Activated naive CD4-positive, alpha-beta T cell (primary cell): ENCODE results near the gene ATP13A3.
"Not testable (repeated sequence)": the region's sequence is repeated elsewhere in the genome, so short reads cannot be mapped to it uniquely, and the experiment has no call there.

Experiments used
- DNase-seq, 4 experiments: peaks; one replicate each; lab custom pipeline; 2025; lab: John Stamatoyannopoulos, UW

Gene ATP13A3

DNA sequence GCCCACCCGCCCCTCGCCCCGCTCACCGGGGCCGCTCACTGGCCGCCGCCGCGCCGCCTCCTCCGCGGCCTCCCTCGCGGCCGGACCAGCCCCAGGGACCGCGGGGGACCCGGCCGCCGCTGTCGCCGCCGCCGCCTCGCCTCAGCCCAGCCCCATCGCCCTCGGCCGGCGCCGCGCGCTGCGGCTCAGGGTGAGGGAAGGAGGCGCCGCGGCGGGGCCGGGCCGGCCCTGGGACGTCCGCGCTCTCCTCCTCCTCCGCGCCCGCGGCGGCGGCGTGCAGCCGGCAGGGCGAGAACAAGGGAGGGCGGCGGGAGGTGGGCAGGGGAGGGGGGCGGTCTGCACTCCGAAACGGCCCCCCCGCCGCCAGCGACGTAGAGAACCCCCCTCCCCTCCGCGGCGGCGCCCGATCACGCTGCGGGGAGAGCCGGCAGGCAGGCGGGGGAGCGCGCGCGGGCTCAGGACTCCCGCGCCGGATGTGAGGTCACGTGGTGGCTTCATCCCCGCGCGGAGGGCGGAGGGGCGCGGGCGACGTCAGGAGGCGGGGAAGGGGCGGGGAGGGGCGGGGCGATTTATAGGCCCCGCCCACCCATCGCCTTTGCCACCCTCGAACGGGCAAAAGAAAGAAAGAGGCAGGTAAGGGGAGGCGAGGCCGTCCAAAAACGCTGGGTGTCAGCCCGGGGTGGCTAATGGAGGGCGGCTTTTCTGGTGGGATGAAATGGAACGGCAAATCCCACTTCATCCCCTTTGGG is at the start of gene ATP13A3:
Gene ATP13A3, minus strand, starts transcription at position 463 of the 749 bp plus-strand sequence. CDS start 24,812 bp downstream, outside the sequence.
- peak; percentile 69 to 89 (median 76) for DNase-seq

GRCh38 chr3:194535199-194535598 is 48.4 kb upstream of the ATP13A3 start:
- DNase-seq = not testable (repeated sequence)

- no peak for DNase-seq
Measured at GRCh38 chr3:194534243-194534642, 47.4 kb upstream of the ATP13A3 start.

GRCh38 chr3:194532591-194532990 is 45.8 kb upstream of the ATP13A3 start:
- no peak for DNase-seq

GRCh38 chr3:194527726-194528125 is 40.9 kb upstream of the ATP13A3 start:
- no peak for DNase-seq

DNA sequence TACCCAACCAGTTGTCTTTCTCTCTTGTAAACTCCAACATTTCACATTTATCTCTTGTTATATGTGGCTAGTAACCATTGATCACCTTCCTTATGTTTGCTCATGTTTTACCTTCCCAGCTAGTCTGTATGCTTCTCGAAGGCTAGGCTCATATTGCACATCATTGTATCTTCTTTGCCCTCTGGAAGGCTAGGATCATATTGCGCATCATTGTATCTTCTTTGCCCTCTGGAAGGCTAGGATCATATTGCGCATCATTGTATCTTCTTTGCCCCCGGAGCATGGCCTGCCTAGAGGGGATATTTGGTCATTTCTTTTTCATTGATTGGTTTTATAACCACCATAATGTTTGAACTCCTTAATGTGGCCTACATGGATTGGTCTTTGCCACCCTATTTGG is 39.4 kb upstream of the ATP13A3 start:
- no peak for DNase-seq

DNA sequence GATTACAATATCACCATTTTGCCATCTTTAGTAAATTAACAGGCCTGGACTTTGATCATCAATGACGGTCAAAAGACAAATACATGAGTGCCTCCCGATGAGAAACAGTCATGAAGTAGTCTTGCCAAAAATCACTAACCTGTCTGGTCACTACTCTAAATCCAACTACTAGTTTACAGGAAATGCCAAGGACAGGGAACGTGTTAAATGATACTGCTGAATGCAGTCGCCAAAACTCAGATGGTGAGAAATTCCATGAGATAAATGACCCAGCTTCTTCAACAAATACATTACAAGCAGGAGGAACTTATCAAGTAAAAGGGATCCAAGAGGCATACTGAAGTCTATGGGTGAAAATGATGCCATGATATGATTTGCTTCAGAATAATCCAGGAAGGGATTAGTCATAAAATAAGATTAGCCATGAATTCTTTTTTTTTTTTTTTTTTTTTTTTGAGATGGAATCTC is 35.8 kb upstream of the ATP13A3 start:
- no peak for DNase-seq

DNA sequence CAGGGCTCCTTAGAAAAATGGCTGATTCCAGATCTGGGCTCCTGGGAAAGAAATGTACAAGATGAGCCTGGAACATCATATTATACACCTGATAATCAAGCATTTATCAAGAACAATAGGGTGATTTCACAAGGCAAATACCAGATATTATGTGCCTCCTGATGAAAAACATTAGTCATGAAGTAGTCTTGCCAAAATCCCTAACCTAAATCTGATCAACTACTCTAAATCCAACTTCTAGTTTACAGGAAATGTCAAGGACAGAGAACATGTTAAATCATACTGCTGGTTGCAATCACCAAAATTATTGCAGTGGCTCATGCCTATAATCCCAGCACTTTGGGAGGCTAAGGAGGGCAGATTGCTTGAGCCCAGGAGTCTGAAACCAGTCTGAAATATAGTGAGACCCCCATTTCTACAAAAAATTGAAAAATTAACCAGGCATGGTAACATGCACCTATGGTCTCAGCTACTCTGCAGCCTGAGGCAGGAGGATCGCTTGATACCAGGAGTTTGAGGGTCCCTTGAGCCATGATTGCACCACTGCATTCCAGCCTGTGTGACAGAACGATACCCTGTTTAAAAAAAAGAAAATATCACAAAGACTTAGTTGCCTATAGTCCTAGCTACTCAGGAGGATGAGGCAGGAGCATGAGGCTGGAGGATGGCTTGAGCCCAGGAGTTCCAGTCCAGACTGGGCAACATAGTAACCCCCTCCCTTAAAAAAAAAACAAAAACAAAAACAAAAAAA is 34.9 kb upstream of the ATP13A3 start:
- no peak for DNase-seq

- not testable (repeated sequence) for DNase-seq
Measured at GRCh38 chr3:194520682-194521162, 33.9 kb upstream of the ATP13A3 start.

- DNase-seq = not testable (repeated sequence)
Measured at GRCh38 chr3:194520201-194520600, 33.4 kb upstream of the ATP13A3 start.

- no peak for DNase-seq
Measured at GRCh38 chr3:194518652-194519051, 31.9 kb upstream of the ATP13A3 start.

DNA sequence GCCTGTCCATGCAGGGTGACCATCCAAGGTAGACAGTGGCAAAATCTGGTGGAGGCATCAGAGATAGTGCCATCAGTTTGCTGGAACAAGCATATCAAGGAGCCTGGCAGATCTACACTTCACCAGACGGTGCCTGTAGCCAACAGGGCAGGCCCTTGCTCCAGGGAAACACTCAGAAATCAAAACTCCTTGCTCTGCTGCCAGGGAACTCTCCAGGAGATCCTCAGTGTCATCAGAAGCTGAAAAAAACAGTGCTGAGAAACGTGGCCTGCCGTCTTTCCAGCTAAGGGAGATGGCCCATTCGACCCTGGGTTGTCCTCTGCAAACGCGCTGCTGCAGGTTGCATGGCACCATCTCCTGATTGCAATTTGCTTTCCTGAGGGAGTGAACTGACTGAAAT is 30.5 kb upstream of the ATP13A3 start:
- no peak for DNase-seq

DNA sequence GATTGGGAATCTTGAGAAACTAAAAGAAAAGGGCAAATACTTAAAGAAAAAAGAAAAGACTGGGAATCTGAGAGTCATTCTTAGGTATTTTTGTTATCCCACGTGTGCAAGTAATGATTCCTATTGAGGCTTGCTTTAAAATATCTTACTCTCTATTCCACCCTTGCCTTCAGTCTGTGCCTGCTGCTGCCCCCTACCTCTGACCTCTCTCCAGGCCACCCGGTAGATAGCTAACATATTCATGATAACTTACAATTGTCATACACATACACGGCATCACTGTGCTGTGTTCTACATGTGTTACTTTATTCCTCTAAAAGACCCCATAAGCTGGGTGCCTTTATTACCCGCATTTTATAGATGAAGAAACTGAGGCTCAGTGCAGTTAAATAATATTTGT is 27.8 kb upstream of the ATP13A3 start:
- DNase-seq = no peak

GRCh38 chr3:194512895-194513601 is 26.2 kb upstream of the ATP13A3 start:
- DNase-seq = no peak

GRCh38 chr3:194508491-194509453 is 22.0 kb upstream of the ATP13A3 start:
- DNase-seq = no peak

- DNase-seq = no peak
Measured at GRCh38 chr3:194507571-194507970, 20.8 kb upstream of the ATP13A3 start.

DNA sequence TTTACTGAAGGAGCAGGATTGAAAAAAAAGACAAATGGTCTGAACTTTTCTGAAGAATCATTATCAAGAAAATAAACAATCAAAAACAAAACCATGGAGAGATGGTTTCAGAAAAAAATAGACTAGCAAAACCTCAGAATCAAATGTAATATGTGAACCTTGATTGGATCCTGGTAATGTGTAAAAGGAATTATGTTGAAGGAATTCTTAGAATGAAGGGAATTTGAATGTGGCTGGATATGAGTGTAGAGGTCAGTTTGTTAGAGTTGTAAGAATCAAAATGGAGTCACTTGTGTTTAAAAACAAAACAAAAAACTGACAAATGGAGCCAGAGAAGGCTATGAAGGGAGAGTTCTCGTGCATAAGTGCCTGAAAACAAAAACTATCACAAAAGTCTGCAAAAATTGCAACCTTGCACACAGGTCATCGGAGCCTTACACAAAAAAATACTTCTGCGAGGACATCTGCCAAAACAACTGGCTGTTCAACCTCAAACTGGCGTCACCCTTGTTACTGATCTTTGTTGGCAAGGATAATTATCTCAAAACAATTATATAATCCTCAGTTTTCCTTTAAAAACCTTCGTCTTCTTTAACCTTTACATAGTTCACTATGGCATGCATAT is 19.1 kb upstream of the ATP13A3 start:
- no peak for DNase-seq

- DNase-seq = no peak
Measured at GRCh38 chr3:194504861-194505260, 18.1 kb upstream of the ATP13A3 start.

DNA sequence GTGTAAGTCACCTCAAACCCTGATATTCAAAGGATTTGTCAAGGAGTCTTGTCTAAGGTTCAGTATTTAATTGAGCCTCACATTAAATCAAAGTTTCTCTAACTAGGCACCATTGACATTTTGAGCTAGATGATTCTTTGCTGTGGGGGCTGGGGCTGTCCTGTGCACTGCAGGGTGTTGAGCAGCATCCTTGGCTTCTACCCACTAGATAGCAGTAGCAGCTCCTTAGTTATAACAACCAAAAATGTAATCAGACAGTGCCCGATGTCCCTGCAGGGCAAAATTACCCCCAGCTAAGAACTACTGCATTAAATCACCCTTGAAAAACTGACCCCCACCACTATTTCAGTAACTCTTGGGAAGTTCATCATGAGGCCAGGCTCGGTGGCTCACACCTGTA is 17.3 kb upstream of the ATP13A3 start:
- DNase-seq = no peak

GRCh38 chr3:194503081-194503531 is 16.3 kb upstream of the ATP13A3 start:
- no peak for DNase-seq

DNA sequence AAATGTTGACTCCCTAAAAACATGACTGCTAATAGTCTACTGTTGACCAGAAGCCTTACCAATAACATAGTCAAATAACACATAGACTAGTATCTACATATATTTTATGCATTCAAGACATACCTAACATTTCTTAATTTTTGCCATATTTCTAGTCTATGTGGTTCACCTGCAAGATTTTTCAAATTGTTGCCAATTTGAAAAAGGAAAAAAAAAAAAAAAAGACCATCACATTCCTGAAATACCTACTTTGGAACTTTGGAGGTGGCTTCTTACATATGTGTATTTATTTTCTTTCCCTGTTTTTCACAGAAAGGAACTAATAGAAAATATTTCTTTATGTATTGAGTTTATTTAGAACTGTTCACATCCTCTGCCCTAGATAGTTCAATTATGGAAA is 13.4 kb upstream of the ATP13A3 start:
- DNase-seq = no peak
